H1 (cell line): Measurements from ENCODE around the gene APOL2. TPM values are rescaled to one million over a fixed set of nuclear protein-coding genes. Genes with fewer than 3 reads are reported as not detected.

Source experiments
- CTCF ChIA-PET: fragments of 300-600 bp; sonication (Branson Sonifier 250); formaldehyde crosslinking; loops from one replicate; lab custom pipeline; 2021; ENCODE audit not compliant: partially characterized antibody; lab: Charles Lee
- POLR2A ChIA-PET: fragments of 300-600 bp; sonication (Branson Sonifier 250); formaldehyde crosslinking; loops from one replicate; lab custom pipeline; 2021; ENCODE audit warnings: inconsistent platforms; ENCODE audit not compliant: partially characterized antibody; lab: Charles Lee
- DNase-seq, 2 experiments: peaks; one replicate each; pipeline versions ENCODE4 v3.0.0 to v3.0.0-alpha.2; 2010 to 2022; ENCODE audit warnings: low spot score in 2 of 2, low read depth in 1 of 2, mixed read lengths in 1 of 2
- FAIRE-seq: peaks from 2 replicates; lab custom pipeline; 2011; peaks lifted over from hg19 to GRCh38; lab: Jason Lieb, UNC
- H2AFZ ChIP-seq: 2 replicates; pipeline ENCODE4 v1.8.1; 2012; ENCODE audit warnings: low read length, inconsistent platforms
- H2AK5ac ChIP-seq: 2 replicates; pipeline ENCODE4 v1.6.1; 2013; ENCODE audit warnings: low read depth, low read length
- H2BK120ac ChIP-seq: replicated peaks from 2 replicates; pipeline ENCODE3; 2013; ENCODE audit warnings: low read depth, low read length, inconsistent platforms
- H2BK12ac ChIP-seq: 2 replicates; pipeline ENCODE4 v1.6.1; 2013; ENCODE audit warnings: low read depth, low read length
- H2BK15ac ChIP-seq: 2 replicates; pipeline ENCODE4 v1.6.1; 2013; ENCODE audit warnings: low read length
- H2BK20ac ChIP-seq: 2 replicates; pipeline ENCODE4 v1.6.1; 2013; ENCODE audit warnings: low read length
- H2BK5ac ChIP-seq: 2 replicates; pipeline ENCODE4 v1.6.1; 2013; ENCODE audit warnings: low read depth, low read length
- H3K14ac ChIP-seq: 2 replicates; pipeline ENCODE4 v1.6.1; 2013; ENCODE audit warnings: inconsistent platforms; ENCODE audit not compliant: insufficient read length
- H3K18ac ChIP-seq: 2 replicates; pipeline ENCODE4 v1.6.1; 2013; ENCODE audit warnings: low read length; ENCODE audit errors: extremely low read depth
- H3K23ac ChIP-seq: 2 replicates; pipeline ENCODE4 v1.6.1; 2013; ENCODE audit warnings: inconsistent platforms; ENCODE audit not compliant: insufficient read length
- H3K23me2 ChIP-seq: 2 replicates; pipeline ENCODE4 v1.6.1; 2013; ENCODE audit warnings: low read depth, low read length
- H3K27ac ChIP-seq: 2 replicates; pipeline ENCODE4 v1.6.1; 2011; ENCODE audit warnings: low read depth, low read length, inconsistent platforms
- H3K27me3 ChIP-seq, 4 experiments: replicated peaks in 1 of 4; 1 replicate in 1 of 4; 2 replicates in 3 of 4; pipeline versions ENCODE4 v1.6.1 to v1.8.1; 2011 to 2013; ENCODE audit warnings: low read length in 3 of 4, mild to moderate bottlenecking in 3 of 4, inconsistent platforms in 2 of 4, mixed read lengths in 2 of 4, moderate library complexity in 1 of 4; ENCODE audit not compliant: control insufficient read depth in 3 of 4, insufficient read depth in 3 of 4; ENCODE audit errors: extremely low read depth in 1 of 4
- H3K36me3 ChIP-seq, 4 experiments: 2 replicates each; pipeline versions ENCODE4 v1.6.1 to v1.8.1; 2011 to 2013; ENCODE audit warnings: mild to moderate bottlenecking in 4 of 4, low read length in 3 of 4, moderate library complexity in 2 of 4, control low read depth in 1 of 4, inconsistent platforms in 1 of 4; ENCODE audit not compliant: insufficient read depth in 4 of 4, control insufficient read depth in 2 of 4
- H3K4ac ChIP-seq: replicated peaks from 2 replicates; pipeline ENCODE3; 2013; ENCODE audit warnings: low read length, low read depth, mixed read lengths, inconsistent platforms; ENCODE audit not compliant: insufficient read length
- H3K4me1 ChIP-seq, 4 experiments: replicated peaks in 1 of 4; 1 replicate in 1 of 4; 2 replicates in 3 of 4; pipeline versions ENCODE4 v1.6.1 to v1.8.1; 2011 to 2013; ENCODE audit warnings: low read length in 3 of 4, inconsistent platforms in 2 of 4, mixed read lengths in 1 of 4; ENCODE audit not compliant: insufficient read depth in 4 of 4, control insufficient read depth in 3 of 4
- H3K4me2 ChIP-seq, 2 experiments: 2 replicates each; pipeline versions ENCODE4 v1.6.1 to v1.8.1; 2011 to 2013; ENCODE audit warnings: low read depth in 2 of 2, low read length in 2 of 2, control low read depth in 1 of 2, inconsistent platforms in 1 of 2, mild to moderate bottlenecking in 1 of 2; ENCODE audit not compliant: insufficient read depth in 1 of 2
- H3K4me3 ChIP-seq, 4 experiments: fragments of 200-600, 300-600 bp in 1 of 4; sonication (generic), shearing (Covaris generic), sonication (Bioruptor Twin) in 1 of 4; 2 replicates each; pipeline versions ENCODE4 v1.5.1 to v1.8.1; 2011 to 2016; ENCODE audit warnings: low read length in 4 of 4, low read depth in 3 of 4, control low read depth in 2 of 4, inconsistent platforms in 2 of 4, mild to moderate bottlenecking in 2 of 4, mixed read lengths in 1 of 4, moderate library complexity in 1 of 4; ENCODE audit not compliant: insufficient read depth in 2 of 4; ENCODE audit errors: extremely low read depth in 1 of 4
- H3K56ac ChIP-seq: replicated peaks from 2 replicates; pipeline ENCODE3; 2013; ENCODE audit warnings: low read depth, mild to moderate bottlenecking, mixed read lengths, low read length, inconsistent platforms; ENCODE audit not compliant: insufficient read length
- H3K79me1 ChIP-seq: 2 replicates; pipeline ENCODE4 v1.6.1; 2013; ENCODE audit warnings: low read depth, low read length, control low read depth
- H3K79me2 ChIP-seq, 2 experiments: 2 replicates each; pipeline versions ENCODE4 v1.6.1 to v1.8.1; 2012 to 2013; ENCODE audit warnings: low read length in 2 of 2, mild to moderate bottlenecking in 2 of 2, inconsistent platforms in 1 of 2; ENCODE audit not compliant: insufficient read depth in 2 of 2, control insufficient read depth in 1 of 2
- H3K9ac ChIP-seq, 4 experiments: replicated peaks in 1 of 4; 1 replicate in 1 of 4; 2 replicates in 3 of 4; pipeline versions ENCODE4 v1.6.1 to v1.8.1; 2011 to 2013; ENCODE audit warnings: low read depth in 3 of 4, low read length in 3 of 4, control low read depth in 2 of 4, mild to moderate bottlenecking in 2 of 4, moderate library complexity in 2 of 4, inconsistent platforms in 1 of 4; ENCODE audit errors: extremely low read depth in 1 of 4
- H3K9me3 ChIP-seq, 2 experiments: 2 replicates each; pipeline versions ENCODE4 v1.6.1 to v1.8.1; 2012 to 2013; ENCODE audit warnings: mild to moderate bottlenecking in 2 of 2, moderate library complexity in 2 of 2, control low read depth in 1 of 2, inconsistent platforms in 1 of 2, low read depth in 1 of 2, low read length in 1 of 2, mixed read lengths in 1 of 2; ENCODE audit not compliant: insufficient read depth in 2 of 2
- H4K20me1 ChIP-seq, 2 experiments: replicated peaks in 1 of 2; 2 replicates each; pipeline versions ENCODE3 to v1.8.1; 2011 to 2013; ENCODE audit warnings: inconsistent platforms in 2 of 2, low read length in 2 of 2, mild to moderate bottlenecking in 1 of 2; ENCODE audit not compliant: insufficient read depth in 2 of 2, control insufficient read depth in 1 of 2
- H4K5ac ChIP-seq: 2 replicates; pipeline ENCODE4 v1.6.1; 2013; ENCODE audit warnings: low read length, low read depth, mixed read lengths, inconsistent platforms; ENCODE audit not compliant: insufficient read length
- H4K8ac ChIP-seq: 2 replicates; pipeline ENCODE4 v1.8.0; 2013; ENCODE audit warnings: mild to moderate bottlenecking, moderate library complexity, low read length, inconsistent platforms; ENCODE audit not compliant: insufficient read depth; ENCODE audit errors: extremely low read depth
- H4K91ac ChIP-seq: replicated peaks from 2 replicates; pipeline ENCODE3; 2013; ENCODE audit warnings: low read length, mixed read lengths, inconsistent platforms; ENCODE audit not compliant: insufficient read length
- BACH1 ChIP-seq: IDR thresholded peaks from 2 replicates; pipeline ENCODE4 v1.6.1; 2012; ENCODE audit warnings: low read length, improper control_type of control experiment
- BRCA1 ChIP-seq: IDR thresholded peaks from 2 replicates; pipeline ENCODE4 v1.6.1; 2012; ENCODE audit warnings: low read depth, low read length, improper control_type of control experiment
- CHD1 ChIP-seq: IDR thresholded peaks from 2 replicates; pipeline ENCODE4 v1.6.1; 2012; ENCODE audit warnings: low read depth, low read length, improper control_type of control experiment
- EZH2 ChIP-seq: fragments of 200-600 bp; sonication (generic); IDR thresholded peaks from 2 replicates; pipeline ENCODE4 v1.7.1; 2012; ENCODE audit warnings: low read depth, mild to moderate bottlenecking, moderate library complexity, low read length, inconsistent platforms; ENCODE audit not compliant: severe bottlenecking
- POLR2AphosphoS5 ChIP-seq: IDR thresholded peaks from 2 replicates; pipeline ENCODE4 v1.6.1; 2011; ENCODE audit warnings: low read depth, low read length
- RBBP5 ChIP-seq: IDR thresholded peaks from 2 replicates; pipeline ENCODE4 v1.7.1; 2012; ENCODE audit warnings: low read depth, mild to moderate bottlenecking, inconsistent platforms, low read length, moderate library complexity, borderline replicate concordance
- RNF2 ChIP-seq: fragments of 200-900, 300-1000 bp; sonication (generic); IDR thresholded peaks from 2 replicates; pipeline ENCODE4 v1.7.1; 2016; ENCODE audit warnings: borderline replicate concordance, low read depth, mild to moderate bottlenecking, antibody characterized with exemption, low read length; ENCODE audit not compliant: poor library complexity, severe bottlenecking; ENCODE audit errors: missing control alignments
- SAP30 ChIP-seq: fragments of 300-600 bp; sonication (generic); IDR thresholded peaks from 2 replicates; pipeline ENCODE4 v1.7.1; 2012; ENCODE audit warnings: low read length, moderate library complexity, mild to moderate bottlenecking, inconsistent platforms; ENCODE audit not compliant: insufficient read depth, insufficient replicate concordance
- SIRT6 ChIP-seq: IDR thresholded peaks from one replicate; pipeline ENCODE4 v1.7.1; 2012; ENCODE audit warnings: low read length, inconsistent platforms
- SP4 ChIP-seq: IDR thresholded peaks from 2 replicates; pipeline ENCODE4 v1.6.1; 2012; ENCODE audit warnings: low read length, inconsistent platforms
- WGBS, 2 experiments: shearing (Covaris generic) in 1 of 2; methylation state at CpG; one replicate each; pipeline versions ENCODE4 v1.1.6 to v1.1.7; 2013 to 2015; ENCODE audit warnings: low lambda C conversion rate in 2 of 2, mixed read lengths in 2 of 2, inconsistent platforms in 1 of 2, low coverage in 1 of 2, missing lambda C conversion rate in 1 of 2; ENCODE audit not compliant: insufficient replicate concordance in 2 of 2, insufficient coverage in 1 of 2, insufficient read length in 1 of 2; ENCODE audit errors: extremely low coverage in 1 of 2, missing lambda C conversion rate in 1 of 2; 5-methylcytosine and 5-hydroxymethylcytosine counted together
- polyA plus RNA-seq, 7 experiments: library from polyadenylated mRNA; depleted of rRNA in 3 of 7; stranded (reverse) in 5 of 7; unstranded in 2 of 7; fragments of >200 nt in 5 of 7; fragments of 200-250 nt in 2 of 7; gene quantifications; 1 replicate in 5 of 7; 2 replicates in 1 of 7; 4 replicates in 1 of 7; pipeline versions ENCODE4 v1.2.1 to v1.2.3, GENCODE V29; 2011 to 2013; ENCODE audit warnings: missing spikeins in 2 of 7, mixed read lengths in 2 of 7
- total RNA-seq: library from RNA; stranded (reverse); fragmentation: NEBNext Ultra II Directional; extraction: Animal tissue kit (Norgen Biotek cat#: 25700); gene quantifications from 2 replicates; pipeline ENCODE4 v1.2.1, GENCODE V29; 2021
- TF ChIP-seq, protein P1 (sequence below): IDR thresholded peaks from 2 replicates; pipeline ENCODE4 v1.6.1; 2011; ENCODE audit warnings: low read length, improper control_type of control experiment
- TF ChIP-seq, protein P2 (sequence below): IDR thresholded peaks from 2 replicates; pipeline ENCODE4 v1.6.1; 2011; ENCODE audit warnings: low read depth, mild to moderate bottlenecking, low read length; ENCODE audit not compliant: insufficient read depth

The APOL2 gene
- total and polyA plus RNA-seq, 2 of the 8 experiments (the other 6 are each of a cell fraction or from before 2014, with no cell fraction given) = 8.1 to 11.0 TPM

DNA sequence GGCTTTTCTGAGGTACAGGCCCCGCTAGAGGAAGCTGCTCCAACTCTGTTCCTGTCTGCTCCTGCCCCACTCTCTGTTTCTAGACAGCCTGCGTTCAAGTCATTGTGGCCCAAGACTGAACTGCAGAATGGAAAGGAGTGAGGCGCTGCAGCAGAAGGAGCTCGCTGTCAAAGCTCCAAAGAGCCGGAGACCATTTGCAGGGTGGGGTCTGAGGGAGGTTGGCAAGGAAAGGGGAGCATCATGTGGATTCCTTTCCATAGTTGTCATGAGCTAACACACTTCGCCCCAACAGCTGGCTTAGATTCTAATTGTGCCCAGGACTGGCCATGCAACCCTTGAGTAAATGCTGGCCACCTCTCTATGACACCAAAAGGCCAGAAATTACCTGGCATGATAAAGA, 56.5 kb downstream of the APOL2 start:
- no peak for FAIRE-seq
- Histone ChIP-seq H4K8ac (no peak overlapping the region), H2AK5ac (no peak overlapping the region), H3K36me3 (no peaks in the 10 kb centered on the region), H3K27me3 (no peaks in the 10 kb centered on the region; a peak in 1 of 7 replicates), H3K4me3 (no peak overlapping the region), H3K4me2 (no peak overlapping the region), H2BK120ac (no peak overlapping the region), H3K79me1 (no peaks in the 10 kb centered on the region), H2BK12ac (no peak overlapping the region), H3K23ac (no peak overlapping the region), H3K4me1 (no peaks in the 10 kb centered on the region), H2BK20ac (no peak overlapping the region), H2BK15ac (no peak overlapping the region), H4K91ac (no peak overlapping the region), H3K79me2 (no peaks in the 10 kb centered on the region), H2BK5ac (no peak overlapping the region), H3K9me3 (no peaks in the 10 kb centered on the region), H3K4ac (no peak overlapping the region), H3K9ac (no peak overlapping the region), H4K20me1 (no peaks in the 10 kb centered on the region), H4K5ac (no peak overlapping the region), H3K27ac (no peak overlapping the region), H2AFZ (no peak overlapping the region), H3K14ac (no peak overlapping the region), H3K23me2 (no peaks in the 10 kb centered on the region), H3K18ac (no peak overlapping the region), H3K56ac (no peak overlapping the region)
- ChIA-PET CTCF (interaction anchor here (1.1 to 8.1 kb wide), 9 partner anchors 12 to 499 kb away, joined by 3 to 86 read pairs (median 14); partner anchors contain the start of gene APOL3), POLR2A (no interaction called here)
- no peak for DNase-seq
- WGBS, 2 experiments = 78% methylated on average over 6 of the region's 6 CpGs; no CpG with 5 or more reads in 1 of the 2 experiments
- TF ChIP-seq EZH2 (no peak), RNF2 (no peak), RBBP5 (no peak), CHD1 (no peak), SP4 (no peak), BACH1 (no peak), SAP30 (no peak), POLR2AphosphoS5 (no peak), SIRT6 (no peak), BRCA1 (no peak)
- TF ChIP-seq, protein P1, sequence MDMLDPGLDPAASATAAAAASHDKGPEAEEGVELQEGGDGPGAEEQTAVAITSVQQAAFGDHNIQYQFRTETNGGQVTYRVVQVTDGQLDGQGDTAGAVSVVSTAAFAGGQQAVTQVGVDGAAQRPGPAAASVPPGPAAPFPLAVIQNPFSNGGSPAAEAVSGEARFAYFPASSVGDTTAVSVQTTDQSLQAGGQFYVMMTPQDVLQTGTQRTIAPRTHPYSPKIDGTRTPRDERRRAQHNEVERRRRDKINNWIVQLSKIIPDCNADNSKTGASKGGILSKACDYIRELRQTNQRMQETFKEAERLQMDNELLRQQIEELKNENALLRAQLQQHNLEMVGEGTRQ = no peak
- TF ChIP-seq, protein P2, sequence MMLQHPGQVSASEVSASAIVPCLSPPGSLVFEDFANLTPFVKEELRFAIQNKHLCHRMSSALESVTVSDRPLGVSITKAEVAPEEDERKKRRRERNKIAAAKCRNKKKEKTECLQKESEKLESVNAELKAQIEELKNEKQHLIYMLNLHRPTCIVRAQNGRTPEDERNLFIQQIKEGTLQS = no peak
